B cell (primary cell): ENCODE results near the gene GNB3. TPM values are rescaled to one million over a fixed set of nuclear protein-coding genes. Genes with fewer than 3 reads are reported as not detected.

Experiments
- ATAC-seq: fragments of 200-7000 bp; cut with Tn5 transposase; one replicate; pipeline ENCODE4 v1.10.0; 2021; ENCODE audit warnings: low read depth, mild to moderate bottlenecking, moderate number of reproducible peaks, moderate library complexity
- CTCF ChIA-PET: fragments of 350-600 bp; sonication (Branson Sonifier 250); formaldehyde crosslinking; loops from one replicate; lab custom pipeline; 2021; ENCODE audit warnings: antibody characterized with exemption, inconsistent platforms; lab: Charles Lee
- POLR2A ChIA-PET: fragments of 350-600 bp; sonication (Branson Sonifier 250); formaldehyde crosslinking; loops from one replicate; lab custom pipeline; 2021; ENCODE audit warnings: antibody characterized with exemption; lab: Charles Lee
- DNase-seq: peaks from one replicate; pipeline ENCODE4 v3.0.0; 2013
- H2AFZ ChIP-seq: 2 replicates; pipeline ENCODE4 v1.6.1; 2012; ENCODE audit warnings: mild to moderate bottlenecking, low read depth, low read length; ENCODE audit not compliant: insufficient read depth, poor library complexity, severe bottlenecking
- H3K27ac ChIP-seq, 2 donors: 1 replicate in 1 of 2; 2 replicates in 1 of 2; pipeline ENCODE4 v1.5.1; 2012 to 2013; ENCODE audit warnings: low read length in 2 of 2, mild to moderate bottlenecking in 2 of 2, moderate library complexity in 1 of 2
- H3K27me3 ChIP-seq, 4 experiments: fragments of 200-600 bp in 1 of 4; sonication (generic) in 1 of 4; replicated peaks in 1 of 4; 1 replicate in 2 of 4; 2 replicates in 2 of 4; pipeline versions ENCODE4 v1.6.1 to v1.7.0; 2013 to 2016; ENCODE audit warnings: low read length in 3 of 4, mild to moderate bottlenecking in 2 of 4, mixed read lengths in 1 of 4, moderate library complexity in 1 of 4; ENCODE audit not compliant: insufficient read depth in 4 of 4, control insufficient read depth in 3 of 4; ENCODE audit errors: control extremely low read depth in 1 of 4
- H3K36me3 ChIP-seq, 2 experiments: replicated peaks in 1 of 2; 1 replicate in 1 of 2; 2 replicates in 1 of 2; pipeline versions ENCODE4 v1.6.1 to v1.7.1; 2013; ENCODE audit warnings: low read length in 1 of 2; ENCODE audit not compliant: insufficient read depth in 2 of 2, control insufficient read depth in 1 of 2; ENCODE audit errors: control extremely low read depth in 1 of 2, extremely low read depth in 1 of 2
- H3K4me1 ChIP-seq, 2 donors: fragments of 200-600 bp in 1 of 2; sonication (generic) in 1 of 2; 1 replicate in 1 of 2; 2 replicates in 1 of 2; pipeline versions ENCODE4 v1.5.1 to v1.6.1; 2013 to 2017; ENCODE audit warnings: low read length in 2 of 2; ENCODE audit not compliant: control insufficient read depth in 2 of 2, insufficient read depth in 2 of 2
- H3K4me2 ChIP-seq: replicated peaks from 2 replicates; pipeline ENCODE3; 2012; ENCODE audit warnings: mild to moderate bottlenecking, low read depth, low read length; ENCODE audit not compliant: poor library complexity, severe bottlenecking
- H3K4me3 ChIP-seq, 5 experiments: fragments of 200-600 bp in 1 of 5; sonication (generic) in 1 of 5; 1 replicate in 3 of 5; 2 replicates in 2 of 5; pipeline versions ENCODE4 v1.5.1 to v1.7.0; 2011 to 2016; ENCODE audit warnings: low read length in 4 of 5, mild to moderate bottlenecking in 4 of 5, low read depth in 2 of 5, control low read depth in 1 of 5, moderate library complexity in 1 of 5; ENCODE audit not compliant: insufficient read depth in 1 of 5; ENCODE audit errors: control extremely low read depth in 1 of 5, extremely low read depth in 1 of 5
- H3K79me2 ChIP-seq: fragments of 200-600 bp; sonication (generic); one replicate; pipeline ENCODE4 v1.6.0; 2016; ENCODE audit warnings: low read length; ENCODE audit not compliant: control insufficient read depth, insufficient read depth
- H3K9ac ChIP-seq: fragments of 200-600 bp; sonication (generic); 2 replicates; pipeline ENCODE4 v1.6.1; 2017; ENCODE audit warnings: mild to moderate bottlenecking, low read length, moderate library complexity
- H3K9me3 ChIP-seq, 3 donors: one replicate each; pipeline versions ENCODE4 v1.6.1 to v1.7.1; 2013; ENCODE audit warnings: low read length in 2 of 3; ENCODE audit not compliant: control insufficient read depth in 2 of 3, insufficient read depth in 1 of 3; ENCODE audit errors: control extremely low read depth in 1 of 3
- H4K20me1 ChIP-seq: 2 replicates; pipeline ENCODE4 v1.6.0; 2012; ENCODE audit warnings: mild to moderate bottlenecking, low read length; ENCODE audit not compliant: insufficient read depth, control insufficient read depth, poor library complexity, severe bottlenecking
- H3K27ac Mint-ChIP-seq: one replicate; pipeline ENCODE4 v1.8.0; 2021; ENCODE audit warnings: mixed read lengths
- H3K27me3 Mint-ChIP-seq: one replicate; pipeline ENCODE4 v1.8.0; 2021; ENCODE audit warnings: mixed read lengths
- H3K4me1 Mint-ChIP-seq: one replicate; pipeline ENCODE4 v1.8.0; 2021; ENCODE audit warnings: mixed read lengths
- H3K4me3 Mint-ChIP-seq: one replicate; pipeline ENCODE4 v1.8.0; 2021; ENCODE audit warnings: mixed read lengths
- H3K9me3 Mint-ChIP-seq: one replicate; pipeline ENCODE4 v1.8.0; 2022; ENCODE audit warnings: mixed read lengths; ENCODE audit not compliant: insufficient read depth
- EZH2 ChIP-seq: IDR thresholded peaks from 2 replicates; pipeline ENCODE4 v1.6.1; 2012; ENCODE audit warnings: borderline replicate concordance, low read depth, mild to moderate bottlenecking, moderate library complexity, low read length; ENCODE audit not compliant: insufficient read depth, poor library complexity, severe bottlenecking
- WGBS: methylation state at CpG from one replicate; pipeline ENCODE4 v1.1.5; 2013; ENCODE audit warnings: missing lambda C conversion rate; ENCODE audit not compliant: insufficient coverage; 5-methylcytosine and 5-hydroxymethylcytosine counted together
- intact Hi-C: fragments of 100-400 bp; cut with micrococcal nuclease; formaldehyde crosslinking; loops from one replicate; pipeline ENCODE4 v1.10.0; 2022
- polyA plus RNA-seq: library from polyadenylated mRNA; depleted of rRNA; stranded (reverse); fragments of >200 nt; gene quantifications from 2 replicates; pipeline ENCODE4 v1.2.3, GENCODE V29; 2012
- total RNA-seq, 2 donors: library from RNA; stranded (reverse); fragments of 120-200 nt in 1 of 2; gene quantifications; 1 replicate in 1 of 2; 2 replicates in 1 of 2; pipeline versions ENCODE4 v1.2.3 to v1.2.4, GENCODE V29; 2013 to 2022
- TF ChIP-seq, protein P1 (sequence below): fragments of 200-600 bp; IDR thresholded peaks from one replicate; pipeline ENCODE4 v1.8.0; 2022; ENCODE audit warnings: antibody characterized with exemption, mild to moderate bottlenecking

Gene GNB3
- total and polyA plus RNA-seq, 2 donors (not counting 1 experiment from before 2014, with no cell fraction given), result 0.27 to 0.49 TPM

DNA sequence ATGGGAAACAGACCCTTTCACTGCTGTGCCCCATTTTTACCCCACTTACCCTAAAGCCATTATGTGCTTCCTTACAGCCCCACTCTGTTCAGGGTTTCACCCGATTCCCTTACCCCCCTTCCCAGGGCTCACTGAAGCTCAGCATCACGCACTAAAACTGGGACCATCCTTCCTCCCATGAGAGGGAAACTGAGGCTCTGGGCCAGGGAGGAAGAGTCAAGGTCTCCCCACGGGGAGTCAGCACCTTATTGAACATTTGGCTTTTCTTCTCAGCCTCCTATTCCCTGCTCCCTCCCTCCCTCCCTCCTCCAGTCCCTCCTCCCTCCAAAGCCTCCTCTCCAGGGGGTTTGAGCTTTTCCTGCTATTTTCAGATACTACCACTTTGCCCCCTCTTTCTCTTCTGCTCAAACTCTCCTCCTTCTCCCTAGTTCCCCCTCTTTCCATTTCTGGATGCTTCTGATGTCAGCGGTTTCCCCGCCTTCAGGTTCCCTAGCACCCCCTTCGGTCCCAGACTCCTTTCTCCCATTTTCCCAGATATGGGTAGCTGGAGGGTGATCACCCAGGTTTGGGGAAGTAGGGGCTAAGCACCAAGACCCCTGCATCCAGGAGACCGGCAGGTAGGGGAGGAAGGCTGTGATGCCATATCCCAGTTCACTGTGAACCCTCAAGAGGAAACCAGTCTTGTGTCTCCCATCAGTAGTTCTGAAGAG lies 18.1 kb upstream of the GNB3 start:
- Histone ChIP-seq H2AFZ (no peak overlapping the region), H3K79me2 (no peaks in the 10 kb centered on the region), H3K4me1 (peaks cover 21 to 23% of the 10 kb centered on the region in 2 donors), H4K20me1 (no peaks in the 10 kb centered on the region), H3K9me3 (peaks cover 0 to 13% (median 0%) of the 10 kb centered on the region in 3 donors), H3K9ac (no peak overlapping the region), H3K4me2 (no peak overlapping the region), H3K27me3 (peaks cover 0 to 67% (median 29%) of the 10 kb centered on the region in 4 experiments), H3K27ac (no peak overlapping the region), H3K4me3 (no peak overlapping the region), H3K36me3 (no peaks in the 10 kb centered on the region)
- TF ChIP-seq EZH2, result no peak
- TF ChIP-seq, protein P1, sequence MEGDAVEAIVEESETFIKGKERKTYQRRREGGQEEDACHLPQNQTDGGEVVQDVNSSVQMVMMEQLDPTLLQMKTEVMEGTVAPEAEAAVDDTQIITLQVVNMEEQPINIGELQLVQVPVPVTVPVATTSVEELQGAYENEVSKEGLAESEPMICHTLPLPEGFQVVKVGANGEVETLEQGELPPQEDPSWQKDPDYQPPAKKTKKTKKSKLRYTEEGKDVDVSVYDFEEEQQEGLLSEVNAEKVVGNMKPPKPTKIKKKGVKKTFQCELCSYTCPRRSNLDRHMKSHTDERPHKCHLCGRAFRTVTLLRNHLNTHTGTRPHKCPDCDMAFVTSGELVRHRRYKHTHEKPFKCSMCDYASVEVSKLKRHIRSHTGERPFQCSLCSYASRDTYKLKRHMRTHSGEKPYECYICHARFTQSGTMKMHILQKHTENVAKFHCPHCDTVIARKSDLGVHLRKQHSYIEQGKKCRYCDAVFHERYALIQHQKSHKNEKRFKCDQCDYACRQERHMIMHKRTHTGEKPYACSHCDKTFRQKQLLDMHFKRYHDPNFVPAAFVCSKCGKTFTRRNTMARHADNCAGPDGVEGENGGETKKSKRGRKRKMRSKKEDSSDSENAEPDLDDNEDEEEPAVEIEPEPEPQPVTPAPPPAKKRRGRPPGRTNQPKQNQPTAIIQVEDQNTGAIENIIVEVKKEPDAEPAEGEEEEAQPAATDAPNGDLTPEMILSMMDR, result no peak
- intact Hi-C loops, result no loop called here
- CTCF ChIA-PET, result interaction anchor here (1.0 to 6.2 kb wide), 3 partner anchors 11 to 69 kb away, joined by 3 to 33 read pairs (median 31); partner anchors contain the start of gene MLF2
- ATAC-seq, result no peak
- no peaks in the 10 kb centered on the region for H3K9me3 Mint-ChIP-seq
- H3K27ac Mint-ChIP-seq, result no peak overlapping the region
- no peak overlapping the region for H3K4me3 Mint-ChIP-seq
- H3K4me1 Mint-ChIP-seq, result peaks cover 19% of the 10 kb centered on the region
- peaks cover 65% of the 10 kb centered on the region for H3K27me3 Mint-ChIP-seq
- POLR2A ChIA-PET, result no interaction called here
- WGBS, result 71% methylated on average over 1 of the region's 7 CpGs
- DNase-seq, result no peak
